ENCODE measurements around the gene CHCHD3. TPM values are rescaled to one million over a fixed set of nuclear protein-coding genes. Genes with fewer than 3 reads are reported as not detected.

CHCHD3 gene
- total and polyA plus RNA-seq, 2 of the 4 experiments (the other 2 are of a cell fraction): 56.9 to 141 TPM

- WGBS, 2 experiments (ENCODE audit: extremely low coverage in 2 of 2, insufficient read length in 1 of 2): no CpG with 5 or more reads among the region's 2 CpGs
- no peak for ATAC-seq (ENCODE audit: low read depth)
- CTCF ChIA-PET: no interaction called here
Observed at GRCh38 chr7:133026210-133026859, 55.6 kb downstream of the CHCHD3 start.

More at GRCh38 chr7:133026210-133026859, 55.6 kb downstream of the CHCHD3 start:
- H3K4me1 ChIP-seq (ENCODE audit: control insufficient read depth, insufficient read depth, low read length): no peaks in the 10 kb centered on the region
- H3K23ac ChIP-seq (ENCODE audit: low read depth, low read length): no peak overlapping the region
- POLR2A ChIA-PET (ENCODE audit: unreplicated experiment): no interaction called here
- H3K4me3 ChIP-seq (ENCODE audit: insufficient read depth, low read depth, low read length): no peak overlapping the region
- no peak overlapping the region for H2BK120ac ChIP-seq (ENCODE audit: low read depth, low read length)
- no peak overlapping the region for H3K4me2 ChIP-seq (ENCODE audit: low read depth, low read length)
- no peak overlapping the region for H2AK5ac ChIP-seq (ENCODE audit: low read depth, low read length)
- no peak overlapping the region for H4K91ac ChIP-seq (ENCODE audit: insufficient read depth, low read depth, low read length)
- H2BK20ac ChIP-seq (ENCODE audit: low read depth, low read length): no peak overlapping the region
- H3K9me3 ChIP-seq (ENCODE audit: control insufficient read depth, insufficient read depth, low read length): no peaks in the 10 kb centered on the region
- H4K20me1 ChIP-seq (ENCODE audit: insufficient read depth, low read length): no peaks in the 10 kb centered on the region
- H4K5ac ChIP-seq (ENCODE audit: low read depth, low read length): no peak overlapping the region
- no peak overlapping the region for H4K8ac ChIP-seq (ENCODE audit: low read depth in 2 of 2, low read length in 2 of 2)
- H3K9ac ChIP-seq (ENCODE audit: low read depth, low read length): no peak overlapping the region
- dilution Hi-C loops (cut with HindIII; ENCODE audit: low sequenced_read_pairs, unreplicated experiment): no loop called here
- in situ Hi-C loops (cut with MboI; ENCODE audit: low sequenced_read_pairs): no loop called here
- H2BK5ac ChIP-seq (ENCODE audit: low read depth, low read length, poor library complexity, severe bottlenecking): no peak overlapping the region
- H2BK15ac ChIP-seq (ENCODE audit: low read depth, low read length): no peak overlapping the region
- H2AK9ac ChIP-seq (replicated peaks; ENCODE audit: low read depth, low read length, poor library complexity): no peak overlapping the region
- TF ChIP-seq MXI1 (IDR thresholded peaks at IDR 0.05; ENCODE audit: borderline replicate concordance, low read depth, low read length): no peak
- TF ChIP-seq POLR2A (IDR thresholded peaks at IDR 0.05; ENCODE audit: low read depth, low read length): no peak
- no peak for TF ChIP-seq SMC3 (IDR thresholded peaks at IDR 0.05; ENCODE audit: low read depth, low read length)
- TF ChIP-seq RAD21 (IDR thresholded peaks at IDR 0.05; ENCODE audit: low read length): no peak
- no peak for TF ChIP-seq CHD1 (IDR thresholded peaks at IDR 0.05; ENCODE audit: low read depth, low read length)
- TF ChIP-seq CEBPB (IDR thresholded peaks at IDR 0.05; ENCODE audit: low read depth, low read length): no peak
- TF ChIP-seq USF2 (IDR thresholded peaks at IDR 0.05; ENCODE audit: low read depth, low read length): no peak
- no peak for TF ChIP-seq BHLHE40 (IDR thresholded peaks at IDR 0.05; ENCODE audit: low read depth, low read length)
- no peak for TF ChIP-seq FOS (IDR thresholded peaks at IDR 0.05; ENCODE audit: low read depth, low read length)
- no peak for TF ChIP-seq MAZ (IDR thresholded peaks at IDR 0.05; ENCODE audit: borderline replicate concordance, low read depth, low read length)
- no peak for TF ChIP-seq RCOR1 (IDR thresholded peaks at IDR 0.05; ENCODE audit: insufficient replicate concordance, low read length)
- TF ChIP-seq NFE2L2 (IDR thresholded peaks at IDR 0.05; ENCODE audit: low read depth, low read length): no peak
- no peak for DNase-seq
- no peak overlapping the region for H3K18ac ChIP-seq (ENCODE audit: low read depth, low read length)
- H3K27ac ChIP-seq (ENCODE audit: insufficient read depth, low read length): no peak overlapping the region
- H3K9me1 ChIP-seq (ENCODE audit: insufficient read depth, low read length): peaks cover 3% of the 10 kb centered on the region; the same call in 1 of the 2 replicates
- no peak overlapping the region for H3K14ac ChIP-seq (replicated peaks; ENCODE audit: low read depth, low read length)
- no peak overlapping the region for H3K4ac ChIP-seq (ENCODE audit: low read depth, low read length)
- H3K36me3 ChIP-seq (ENCODE audit: control insufficient read depth, insufficient read depth, low read length): no peaks in the 10 kb centered on the region
- no TSS peak for BruUV-seq (replicated peaks)
- peaks cover 16 to 18% of the 10 kb centered on the region in 2 experiments for H3K79me1 ChIP-seq (ENCODE audit: low read depth in 1 of 2, low read length in 2 of 2)
- no peak overlapping the region for H3K56ac ChIP-seq (ENCODE audit: extremely low read depth, insufficient read depth, low read length)
- no peak overlapping the region for H2AFZ ChIP-seq (replicated peaks; ENCODE audit: low read length, poor library complexity)
- no peaks in the 10 kb centered on the region for H3K27me3 ChIP-seq (ENCODE audit: control insufficient read depth, insufficient read depth, low read length)
- intact Hi-C loops (cut with micrococcal nuclease): no loop called here
